C4-2B (cell line): ENCODE data around the gene SSBP4.

Experiments used
- H3K27ac ChIP-seq: fragments of 450-650 bp; 2 replicates; pipeline ENCODE4 v1.5.1; 2017
- CTCF ChIP-seq: fragments of 450-650 bp; conservative IDR thresholded peaks from 2 replicates; pipeline ENCODE4 v1.5.1; 2017; ENCODE audit warnings: mild to moderate bottlenecking
- ZFX ChIP-seq: fragments of 450-650 bp; IDR thresholded peaks from 2 replicates; pipeline ENCODE4 v1.6.1; 2017

SSBP4 gene

GRCh38 chr19:18433015-18433691 is 14.0 kb downstream of the SSBP4 start:
- no peak overlapping the region for H3K27ac ChIP-seq
- TF ChIP-seq CTCF (no peak), ZFX (no peak)

- no peak overlapping the region for H3K27ac ChIP-seq
- no peak for TF ChIP-seq ZFX
- no peak for TF ChIP-seq CTCF
Observed at GRCh38 chr19:18433735-18434398, 14.7 kb downstream of the SSBP4 start.

- H3K27ac ChIP-seq, result no peak overlapping the region
- TF ChIP-seq ZFX, result no peak
- TF ChIP-seq CTCF, result no peak
Observed at GRCh38 chr19:18434411-18435175, 15.4 kb downstream of the SSBP4 start.

GRCh38 chr19:18435178-18435841 is 16.1 kb downstream of the SSBP4 start:
- TF ChIP-seq ZFX (no peak), CTCF (no peak)
- no peak overlapping the region for H3K27ac ChIP-seq

GRCh38 chr19:18435842-18436670 is 16.9 kb downstream of the SSBP4 start:
- no peak overlapping the region for H3K27ac ChIP-seq
- no peak for TF ChIP-seq CTCF
- no peak for TF ChIP-seq ZFX

- H3K27ac ChIP-seq, result peak overlapping the region; percentile 77; the same call in 1 of the 2 replicates
Observed at GRCh38 chr19:18436671-18437490, 17.7 kb downstream of the SSBP4 start.

More at GRCh38 chr19:18436671-18437490, 17.7 kb downstream of the SSBP4 start:
- TF ChIP-seq CTCF, result no peak
- TF ChIP-seq ZFX, result no peak
